ENCODE results near the gene NREP. TPM values are rescaled to one million over a fixed set of nuclear protein-coding genes. Genes with fewer than 3 reads are reported as not detected.

The NREP gene
- total and polyA plus RNA-seq, 10 of the 15 experiments (the other 5 are each of a cell fraction or from before 2014, with no cell fraction given), result 20.6 to 117 (median 32.2) TPM

- no peak for TF ChIP-seq SUZ12 (IDR thresholded peaks at IDR 0.05; ENCODE audit: unreplicated experiment)
- no peak for TF ChIP-seq SMC3 (IDR thresholded peaks at IDR 0.05; ENCODE audit: borderline replicate concordance, low read length)
- TF ChIP-seq NFYB (IDR thresholded peaks at IDR 0.05; ENCODE audit: insufficient read depth, low read depth, low read length), result no peak
- no peak for TF ChIP-seq PKNOX1 (IDR thresholded peaks at IDR 0.05)
- no peak for TF ChIP-seq SMARCA5 (IDR thresholded peaks at IDR 0.05)
- TF ChIP-seq ZNF687 (IDR thresholded peaks at IDR 0.05), result no peak
- no peak for TF ChIP-seq MEF2B (IDR thresholded peaks at IDR 0.05; ENCODE audit: partially characterized antibody, poor library complexity, severe bottlenecking)
Measured at GRCh38 chr5:111691914-111692313, 65.1 kb downstream of the NREP start (continued).

- no peak overlapping the region for H3K4me2 ChIP-seq (ENCODE audit: control insufficient read depth, insufficient read depth)
- no peaks in the 10 kb centered on the region for H3K36me3 ChIP-seq (ENCODE audit: control insufficient read depth in 2 of 2, insufficient read depth in 2 of 2, low read length in 1 of 2)
- no peak overlapping the region for H3K4me3 ChIP-seq
- H3K9ac ChIP-seq (ENCODE audit: control insufficient read depth, insufficient read depth, low read length), result no peak overlapping the region
- H3K79me2 ChIP-seq (ENCODE audit: control insufficient read depth, insufficient read depth, low read length), result no peaks in the 10 kb centered on the region
- no peaks in the 10 kb centered on the region for H3K27me3 ChIP-seq (replicated peaks in 1 of 2; ENCODE audit: control insufficient read depth in 2 of 2, insufficient read depth in 2 of 2, low read length in 1 of 2)
- no peaks in the 10 kb centered on the region for H4K20me1 ChIP-seq (ENCODE audit: control insufficient read depth, insufficient read depth)
- no peaks in the 10 kb centered on the region for H3K4me1 ChIP-seq (ENCODE audit: control insufficient read depth, insufficient read depth, low read length)
- TF ChIP-seq CREM (IDR thresholded peaks at IDR 0.05; ENCODE audit: low read depth) (peak; percentile 27; the same call in 1 of the 2 replicates), CREB1 (IDR thresholded peaks at IDR 0.05; ENCODE audit: low read depth) (peak; percentile 46; the same call in 1 of the 2 replicates), CBFB (IDR thresholded peaks at IDR 0.05; ENCODE audit: low read depth) (no peak)
- ATAC-seq (peak; percentile 52), DNase-seq (ENCODE audit: low read depth, low spot score) (no peak), FAIRE-seq (peak; percentile 59)
- BruUV-seq (replicated peaks), result no TSS peak
- RAD21 ChIA-PET (ENCODE audit: unreplicated experiment), result interaction anchor here (0.8 kb wide), 1 partner anchor 66 kb away, joined by 3 read pairs; the partner anchor contains the start of gene NREP
- 29% methylated on average over 3 of the region's 3 CpGs for WGBS (ENCODE audit: insufficient coverage, insufficient replicate concordance, low lambda C conversion rate, missing lambda C conversion rate)
- H2AFZ ChIP-seq (ENCODE audit: control insufficient read depth, low read depth, low read length), result no peak overlapping the region
- CTCF ChIA-PET, result no interaction called here
- SMC1A ChIA-PET (ENCODE audit: uncharacterized antibody, unreplicated experiment), result interaction anchor here (3.2 kb wide), 1 partner anchor 11 kb away, joined by 9 read pairs; no protein-coding TSS in a partner anchor
- H3K9me3 ChIP-seq (replicated peaks; ENCODE audit: control insufficient read depth, insufficient read depth, low read length), result no peaks in the 10 kb centered on the region
- POLR2A ChIA-PET, result interaction anchor here (1.5 kb wide), 1 partner anchor 12 kb away, joined by 3 read pairs; no protein-coding TSS in a partner anchor
- intact Hi-C loops (cut with micrococcal nuclease; ENCODE audit: unreplicated experiment), result no loop called here
- in situ Hi-C loops (cut with MboI), result no loop called here
- no peak overlapping the region for H3K27ac ChIP-seq (ENCODE audit: control insufficient read depth, insufficient read depth)
Measured at GRCh38 chr5:111691508-111691907, 65.5 kb downstream of the NREP start.

All from GM12878 (cell line).